Smooth muscle cell (in vitro differentiated cells): Measurements from ENCODE around the gene KLHL24. TPM values are rescaled to one million over a fixed set of nuclear protein-coding genes. Genes with fewer than 3 reads are reported as not detected.
"Not testable (repeated sequence)": the region's sequence is repeated elsewhere in the genome, so short reads cannot be mapped to it uniquely, and the experiment has no call there.

ENCODE experiments used
- DNase-seq: peaks from one replicate; lab custom pipeline; 2025; ENCODE audit not compliant: unreplicated experiment; lab: John Stamatoyannopoulos, UW
- H2AFZ ChIP-seq: fragments of 200-600 bp; sonication (generic); 2 replicates; pipeline ENCODE4 v1.6.0; 2016; ENCODE audit warnings: antibody characterized with exemption, low read depth, mild to moderate bottlenecking
- H3F3A ChIP-seq: fragments of 200-600 bp; sonication (generic); 2 replicates; pipeline ENCODE4 v1.6.0; 2017; ENCODE audit warnings: antibody characterized with exemption, low read depth
- H3K27ac ChIP-seq: fragments of 200-600 bp; sonication (generic); 2 replicates; pipeline ENCODE4 v1.5.1; 2016; ENCODE audit warnings: low read depth, mild to moderate bottlenecking
- H3K27me3 ChIP-seq: fragments of 200-600 bp; sonication (generic); 2 replicates; pipeline ENCODE4 v1.6.1; 2016; ENCODE audit warnings: low read depth, mild to moderate bottlenecking
- H3K36me3 ChIP-seq: fragments of 200-600 bp; sonication (generic); 2 replicates; pipeline ENCODE4 v1.5.1; 2016; ENCODE audit warnings: low read depth
- H3K4me1 ChIP-seq: fragments of 200-600 bp; sonication (generic); 2 replicates; pipeline ENCODE4 v1.5.1; 2016; ENCODE audit warnings: low read depth
- H3K4me2 ChIP-seq: fragments of 200-600 bp; sonication (generic); 2 replicates; pipeline ENCODE4 v1.6.0; 2016; ENCODE audit warnings: mild to moderate bottlenecking
- H3K4me3 ChIP-seq: fragments of 200-600 bp; sonication (generic); 2 replicates; pipeline ENCODE4 v1.5.1; 2016; ENCODE audit warnings: mild to moderate bottlenecking
- H3K79me2 ChIP-seq: fragments of 200-600 bp; sonication (generic); 2 replicates; pipeline ENCODE4 v1.6.0; 2016; ENCODE audit warnings: low read depth, mild to moderate bottlenecking
- H3K9ac ChIP-seq: fragments of 200-600 bp; sonication (generic); 2 replicates; pipeline ENCODE4 v1.6.0; 2016; ENCODE audit warnings: low read depth
- H3K9me3 ChIP-seq: fragments of 200-600 bp; sonication (generic); replicated peaks from 2 replicates; pipeline ENCODE4 v1.5.1; 2016; ENCODE audit warnings: low read depth
- H4K20me1 ChIP-seq: fragments of 200-600 bp; sonication (generic); 2 replicates; pipeline ENCODE4 v1.6.0; 2016; ENCODE audit warnings: low read depth
- WGBS: methylation state at CpG from one replicate; pipeline ENCODE4 v1.1.7; 2016; ENCODE audit warnings: low lambda C conversion rate; 5-methylcytosine and 5-hydroxymethylcytosine counted together
- polyA plus RNA-seq: library from polyadenylated mRNA; unstranded; fragments of >200 nt; fragmentation: Nextera tagmentation; extraction: Ambion mirVana; gene quantifications from 2 replicates; pipeline ENCODE4 v1.2.1, GENCODE V29; 2016
- total RNA-seq: library from RNA; depleted of rRNA; stranded (reverse); fragments of >200 nt; gene quantifications from 2 replicates; pipeline ENCODE4 v1.2.3, GENCODE V29; 2014
- TF ChIP-seq, protein P1 (sequence below): fragments of 200-600 bp; sonication (generic); IDR thresholded peaks from 2 replicates; pipeline ENCODE4 v1.5.1; 2017; ENCODE audit warnings: borderline replicate concordance, mild to moderate bottlenecking, antibody characterized with exemption; ENCODE audit not compliant: insufficient read depth, poor library complexity, severe bottlenecking

The KLHL24 gene
- total and polyA plus RNA-seq, 2 experiments from 2014 or later: 11.0 to 71.5 TPM

DNA sequence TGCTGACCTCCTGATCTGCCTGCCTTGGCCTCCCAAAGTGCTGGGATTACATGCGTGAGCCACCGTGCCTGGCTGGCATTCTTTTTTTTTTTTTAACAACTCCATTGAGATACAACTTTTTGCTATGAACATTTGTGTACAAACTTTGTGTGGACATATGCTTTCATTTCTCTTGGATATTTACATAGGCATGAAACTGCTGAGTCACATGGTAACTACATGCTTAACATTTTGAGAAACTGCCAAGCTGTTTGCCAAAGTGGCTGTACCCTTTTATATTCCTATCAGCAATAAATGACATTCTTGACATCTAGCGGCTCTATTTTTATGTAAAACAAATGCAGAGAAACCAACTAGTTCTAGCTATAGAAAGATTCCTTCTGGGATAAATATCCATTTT lies 53.5 kb downstream of the KLHL24 start:
- no peaks in the 10 kb centered on the region for H3K9me3 ChIP-seq
- no peaks in the 10 kb centered on the region for H3K4me1 ChIP-seq
- no peak for DNase-seq
- H3K4me2 ChIP-seq: no peak overlapping the region
- no peak overlapping the region for H3K27ac ChIP-seq
- no peak overlapping the region for H3K4me3 ChIP-seq
- H3K36me3 ChIP-seq: no peaks in the 10 kb centered on the region
- no peaks in the 10 kb centered on the region for H3F3A ChIP-seq
- H4K20me1 ChIP-seq: no peaks in the 10 kb centered on the region
- no peak overlapping the region for H3K9ac ChIP-seq
- 93% methylated on average over 3 of the region's 3 CpGs for WGBS
- H2AFZ ChIP-seq: no peak overlapping the region
- no peaks in the 10 kb centered on the region for H3K79me2 ChIP-seq
- H3K27me3 ChIP-seq: no peaks in the 10 kb centered on the region
- TF ChIP-seq, protein P1, sequence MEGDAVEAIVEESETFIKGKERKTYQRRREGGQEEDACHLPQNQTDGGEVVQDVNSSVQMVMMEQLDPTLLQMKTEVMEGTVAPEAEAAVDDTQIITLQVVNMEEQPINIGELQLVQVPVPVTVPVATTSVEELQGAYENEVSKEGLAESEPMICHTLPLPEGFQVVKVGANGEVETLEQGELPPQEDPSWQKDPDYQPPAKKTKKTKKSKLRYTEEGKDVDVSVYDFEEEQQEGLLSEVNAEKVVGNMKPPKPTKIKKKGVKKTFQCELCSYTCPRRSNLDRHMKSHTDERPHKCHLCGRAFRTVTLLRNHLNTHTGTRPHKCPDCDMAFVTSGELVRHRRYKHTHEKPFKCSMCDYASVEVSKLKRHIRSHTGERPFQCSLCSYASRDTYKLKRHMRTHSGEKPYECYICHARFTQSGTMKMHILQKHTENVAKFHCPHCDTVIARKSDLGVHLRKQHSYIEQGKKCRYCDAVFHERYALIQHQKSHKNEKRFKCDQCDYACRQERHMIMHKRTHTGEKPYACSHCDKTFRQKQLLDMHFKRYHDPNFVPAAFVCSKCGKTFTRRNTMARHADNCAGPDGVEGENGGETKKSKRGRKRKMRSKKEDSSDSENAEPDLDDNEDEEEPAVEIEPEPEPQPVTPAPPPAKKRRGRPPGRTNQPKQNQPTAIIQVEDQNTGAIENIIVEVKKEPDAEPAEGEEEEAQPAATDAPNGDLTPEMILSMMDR: no peak

DNA sequence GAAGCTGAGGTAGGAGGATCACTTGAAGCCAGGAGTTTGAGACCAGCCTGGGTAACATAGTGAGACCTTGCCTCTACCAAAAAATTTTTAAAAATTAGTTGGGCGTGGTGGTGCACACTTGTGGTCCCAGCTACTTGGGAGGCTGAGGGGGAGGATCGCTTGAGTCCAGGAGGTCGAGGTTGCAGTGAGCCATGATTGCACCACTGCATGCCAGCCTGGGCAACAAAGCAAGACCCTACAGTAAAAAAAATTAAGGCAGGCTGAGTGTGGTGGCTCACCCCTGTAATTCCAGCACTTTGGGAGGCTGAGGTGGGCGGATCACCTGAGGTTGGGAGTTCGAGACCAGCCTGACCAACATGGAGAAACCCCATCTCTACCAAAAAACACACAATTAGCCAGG lies 54.2 kb downstream of the KLHL24 start:
- H3F3A ChIP-seq, H3K27me3 ChIP-seq, H3K4me2 ChIP-seq, DNase-seq, H3K9ac ChIP-seq, H3K27ac ChIP-seq, H3K79me2 ChIP-seq, H3K4me1 ChIP-seq, H3K4me3 ChIP-seq, H2AFZ ChIP-seq, H3K9me3 ChIP-seq, H3K36me3 ChIP-seq, H4K20me1 ChIP-seq: not testable (repeated sequence)
- WGBS: 100% methylated on average over 5 of the region's 5 CpGs

DNA sequence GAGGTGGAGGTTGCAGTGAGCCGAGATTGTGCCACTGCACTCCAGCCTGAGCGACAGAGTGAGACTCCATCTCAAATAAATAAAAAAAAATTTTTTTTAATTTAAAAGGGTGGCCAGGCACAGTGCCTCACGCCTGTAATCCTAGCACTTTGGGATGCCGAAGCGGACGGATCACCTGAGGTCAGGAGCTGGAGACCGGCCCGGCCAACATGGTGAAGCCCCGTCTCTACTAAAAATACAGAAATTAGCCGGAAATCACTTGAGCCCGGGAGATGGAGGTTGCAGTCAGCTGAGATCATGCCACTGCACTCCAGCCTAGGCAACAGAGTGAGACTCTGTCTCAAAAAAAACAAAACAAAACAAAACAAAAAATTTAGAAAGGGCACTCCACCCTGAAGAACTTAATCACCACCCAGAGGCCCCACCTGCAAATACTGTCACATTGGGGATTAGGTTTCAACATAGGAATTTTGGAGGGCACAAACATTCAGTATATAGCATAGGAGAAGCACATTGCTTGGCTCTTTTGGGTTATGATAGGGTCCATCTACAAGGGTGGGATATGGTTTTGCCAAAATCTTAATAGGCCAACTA lies 55.1 kb downstream of the KLHL24 start:
- DNase-seq: no peak
- H3F3A ChIP-seq: no peaks in the 10 kb centered on the region

DNA sequence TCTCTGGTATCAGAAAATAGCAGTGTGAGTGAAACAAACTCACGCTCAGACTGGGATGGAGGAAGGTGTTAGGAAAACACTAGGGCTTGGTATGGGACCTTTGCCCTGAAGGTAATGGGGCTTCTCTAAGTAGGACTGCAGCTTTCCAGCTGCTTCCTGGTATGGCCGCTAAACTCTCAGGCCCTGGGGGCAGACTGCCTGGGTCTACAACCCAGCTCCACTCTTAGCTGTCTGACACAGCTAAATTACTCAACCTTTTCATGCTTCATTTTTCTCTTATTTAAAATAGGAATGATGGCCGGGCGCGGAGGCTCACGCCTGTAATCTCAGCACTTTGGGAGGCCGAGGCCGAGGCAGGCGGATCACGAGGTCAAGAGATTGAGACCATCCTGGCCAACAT lies 57.0 kb downstream of the KLHL24 start:
- Histone ChIP-seq H3K36me3 (no peaks in the 10 kb centered on the region), H3K4me3 (no peak overlapping the region), H3K4me1 (no peaks in the 10 kb centered on the region), H3K27me3 (no peaks in the 10 kb centered on the region), H3K79me2 (no peaks in the 10 kb centered on the region), H3K9ac (no peak overlapping the region), H3K4me2 (no peak overlapping the region), H3K27ac (no peak overlapping the region), H2AFZ (no peak overlapping the region), H3F3A (no peaks in the 10 kb centered on the region), H3K9me3 (no peaks in the 10 kb centered on the region), H4K20me1 (no peaks in the 10 kb centered on the region)
- TF ChIP-seq, protein P1: no peak
- DNase-seq: no peak
- WGBS: 92% methylated on average over 10 of the region's 10 CpGs

More for the DNA sequence above, 55.1 kb downstream of the KLHL24 start:
- Histone ChIP-seq H3K4me2 (no peak overlapping the region), H3K36me3 (no peaks in the 10 kb centered on the region), H4K20me1 (no peaks in the 10 kb centered on the region), H3K27me3 (no peaks in the 10 kb centered on the region), H3K9me3 (no peaks in the 10 kb centered on the region), H3K27ac (no peak overlapping the region), H3K79me2 (no peaks in the 10 kb centered on the region), H3K4me3 (no peak overlapping the region), H2AFZ (no peak overlapping the region), H3K9ac (no peak overlapping the region), H3K4me1 (no peaks in the 10 kb centered on the region)
- 97% methylated on average over 11 of the region's 11 CpGs for WGBS
- TF ChIP-seq, protein P1: no peak
